IPS-18c (cell line): Measurements from ENCODE around the gene TRABD.

ENCODE experiments used
- H3K4me3 ChIP-seq: 2 replicates; pipeline ENCODE4 v1.7.0; 2013; ENCODE audit warnings: low read depth, mild to moderate bottlenecking, low read length, moderate library complexity; ENCODE audit not compliant: insufficient read depth
- H3K9me3 ChIP-seq: one replicate; pipeline ENCODE4 v1.6.1; 2013; ENCODE audit warnings: mild to moderate bottlenecking, low read length, moderate library complexity; ENCODE audit not compliant: control insufficient read depth, insufficient read depth

TRABD gene

DNA sequence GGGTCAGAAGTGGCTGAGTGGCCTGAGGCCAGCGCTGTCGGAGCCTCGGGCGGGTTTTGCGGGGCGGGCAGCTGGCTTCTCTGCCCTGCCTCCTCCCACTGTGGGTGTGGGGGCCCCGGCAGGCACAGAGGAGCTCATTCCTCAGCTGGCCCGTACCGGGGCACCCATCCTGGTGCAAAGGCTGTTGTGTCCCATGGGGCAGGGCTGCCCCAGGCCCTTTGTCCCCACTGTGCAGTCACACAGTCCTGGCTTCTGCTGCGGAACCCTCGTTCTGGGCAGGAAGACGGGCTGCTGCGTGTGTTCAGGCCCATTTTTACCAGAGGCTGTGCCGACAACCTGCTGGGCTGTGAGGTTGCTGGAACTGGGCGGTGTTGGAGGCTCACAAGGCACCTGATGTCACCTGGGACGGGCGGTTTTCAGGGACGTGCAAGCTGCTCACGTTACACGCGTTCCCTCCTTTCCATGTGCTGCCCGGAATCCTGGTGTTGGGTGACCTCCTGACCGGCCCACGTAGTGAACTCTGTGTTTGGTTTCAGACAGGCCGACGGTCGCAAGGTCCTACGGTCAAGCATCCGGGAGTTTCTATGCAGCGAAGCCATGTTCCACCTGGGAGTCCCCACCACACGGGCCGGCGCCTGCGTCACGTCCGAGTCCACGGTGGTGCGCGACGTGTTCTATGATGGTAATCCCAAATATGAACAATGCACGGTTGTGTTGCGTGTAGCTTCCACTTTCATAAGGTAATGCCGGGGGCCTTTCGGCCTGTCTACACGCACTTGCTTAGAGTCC is 20.3 kb downstream of the TRABD start:
- no peak overlapping the region for H3K4me3 ChIP-seq
- no peaks in the 10 kb centered on the region for H3K9me3 ChIP-seq

- no peaks in the 10 kb centered on the region for H3K9me3 ChIP-seq
- no peak overlapping the region for H3K4me3 ChIP-seq
Measured at GRCh38 chr22:50206599-50206998, 20.9 kb downstream of the TRABD start.

DNA sequence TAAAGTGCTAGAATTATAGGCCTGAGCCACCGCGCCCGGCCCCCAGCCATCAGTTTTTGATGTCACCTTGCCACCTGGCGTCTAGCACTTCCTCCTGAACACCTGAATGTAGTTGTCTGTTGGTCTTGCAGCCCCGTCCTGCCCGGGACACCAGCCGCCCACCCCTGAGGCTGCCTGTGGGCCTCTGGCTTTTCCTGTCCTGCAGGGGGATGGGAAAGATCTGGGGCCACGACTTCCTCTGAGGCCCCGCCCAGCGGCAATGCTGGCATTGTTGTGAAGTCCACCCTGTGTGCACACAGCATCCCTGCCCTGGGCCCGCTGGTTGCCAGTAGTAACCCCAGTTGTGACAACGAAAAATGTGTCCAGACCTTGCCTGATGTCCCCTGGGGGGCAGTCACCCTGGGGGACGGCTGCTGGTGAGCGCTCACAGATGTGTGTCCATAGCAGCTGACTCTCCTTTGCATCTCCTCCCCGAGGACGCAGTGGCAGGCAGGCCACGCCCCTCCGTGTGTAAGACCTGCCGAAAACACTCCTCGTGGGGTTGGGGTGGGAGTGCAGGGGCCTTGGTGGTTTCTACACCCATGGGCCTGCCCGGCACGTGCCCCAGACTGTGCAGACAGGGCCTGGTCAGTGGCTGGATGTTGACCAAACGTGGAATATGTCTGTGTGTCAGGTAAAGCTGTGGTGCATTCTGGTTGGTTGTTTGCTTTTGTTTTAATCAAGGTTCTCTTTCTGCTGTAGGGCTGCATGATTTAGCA is 21.8 kb downstream of the TRABD start:
- Histone ChIP-seq H3K4me3 (no peak overlapping the region), H3K9me3 (no peaks in the 10 kb centered on the region)

- Histone ChIP-seq H3K9me3 (no peaks in the 10 kb centered on the region), H3K4me3 (no peak overlapping the region)
Measured at GRCh38 chr22:50208430-50208938, 22.8 kb downstream of the TRABD start.

DNA sequence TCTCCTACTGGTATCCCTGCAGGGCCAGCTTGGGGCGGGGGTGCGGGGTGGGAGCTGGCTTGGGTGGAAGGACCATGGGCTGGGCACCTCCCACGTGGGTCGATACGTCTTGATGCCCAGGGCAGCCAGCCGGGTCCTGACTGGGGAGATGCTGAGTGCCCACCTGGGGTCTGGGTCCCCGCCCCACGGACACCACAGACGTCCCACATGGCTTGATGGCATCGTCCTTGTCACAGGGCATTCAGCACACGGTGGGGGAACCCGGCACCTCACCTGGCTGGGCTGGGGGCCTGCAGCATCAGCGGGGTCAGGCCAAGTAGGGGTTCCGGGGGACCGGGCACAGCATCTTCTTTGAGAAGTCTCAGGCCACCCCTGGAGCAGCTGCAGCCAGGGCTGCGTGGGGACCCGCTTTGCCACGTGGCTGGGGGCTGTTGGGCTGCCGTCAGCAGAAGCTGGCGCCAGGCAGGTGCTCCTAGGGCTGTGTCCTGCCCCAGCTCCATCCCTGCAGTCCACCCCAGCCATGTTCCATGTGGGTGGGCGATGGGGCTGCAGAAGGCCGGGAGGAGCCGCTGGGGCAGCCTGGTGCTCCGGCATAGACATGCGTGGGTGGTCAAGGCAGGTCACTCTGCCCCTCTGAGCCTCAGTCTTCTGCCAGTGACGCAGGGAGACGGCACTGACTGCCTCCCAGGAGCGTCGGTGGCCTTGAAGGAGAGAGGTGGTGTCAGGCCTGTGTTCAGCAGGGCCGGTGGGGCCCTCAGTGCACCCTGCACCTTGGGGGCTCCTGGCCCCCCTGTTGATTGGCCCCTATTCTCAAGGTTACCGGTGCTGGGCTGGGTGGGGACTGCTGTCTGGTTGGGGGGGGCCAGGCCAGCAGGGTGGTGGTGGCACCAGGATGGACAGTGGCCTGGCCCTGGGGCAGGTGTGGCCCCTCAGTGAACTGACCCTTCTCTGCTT is 23.5 kb downstream of the TRABD start:
- H3K9me3 ChIP-seq: no peaks in the 10 kb centered on the region
- H3K4me3 ChIP-seq: no peak overlapping the region

DNA sequence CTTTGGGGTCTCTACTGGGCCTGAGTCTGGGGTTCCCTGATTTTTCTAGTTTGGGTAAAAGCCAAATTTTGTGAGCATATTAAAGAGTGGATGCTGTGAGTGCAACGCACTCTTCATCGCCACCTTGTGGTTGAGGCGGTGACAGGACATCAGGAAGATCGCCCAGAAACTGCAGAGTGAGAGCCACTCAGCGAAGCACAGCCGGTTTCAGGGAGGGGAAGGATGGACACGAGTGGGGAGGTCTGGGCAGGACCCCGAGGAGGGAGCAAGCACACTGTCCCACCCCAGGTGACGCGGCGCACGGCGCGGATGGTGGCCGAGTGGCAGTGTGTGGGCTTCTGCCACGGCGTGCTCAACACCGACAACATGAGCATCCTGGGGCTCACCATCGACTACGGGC is 24.2 kb downstream of the TRABD start:
- Histone ChIP-seq H3K9me3 (no peaks in the 10 kb centered on the region), H3K4me3 (no peak overlapping the region)

GRCh38 chr22:50210378-50211139 is 24.8 kb downstream of the TRABD start:
- no peak overlapping the region for H3K4me3 ChIP-seq
- no peaks in the 10 kb centered on the region for H3K9me3 ChIP-seq

DNA sequence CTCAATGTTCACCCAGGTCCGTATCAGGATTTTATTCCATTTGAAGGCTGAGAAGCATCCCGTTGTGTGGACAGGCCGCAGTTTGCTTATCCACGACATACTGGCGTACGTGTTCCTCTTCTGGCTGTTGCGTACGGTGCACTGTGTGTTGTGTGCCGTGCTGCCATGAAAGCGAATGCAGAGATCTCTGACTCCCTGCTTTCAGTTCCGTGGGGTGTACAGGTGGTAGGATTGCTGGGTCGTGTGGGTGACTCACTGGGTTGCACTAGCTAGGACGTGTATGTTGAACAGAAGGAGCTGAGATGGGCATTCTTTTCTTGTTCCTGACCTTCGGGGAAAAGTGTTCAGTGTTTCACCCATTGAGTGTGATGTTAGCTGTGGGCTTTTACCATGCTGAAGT is 25.4 kb downstream of the TRABD start:
- Histone ChIP-seq H3K4me3 (no peak overlapping the region), H3K9me3 (no peaks in the 10 kb centered on the region)

- no peak overlapping the region for H3K4me3 ChIP-seq
- no peaks in the 10 kb centered on the region for H3K9me3 ChIP-seq
Measured at GRCh38 chr22:50213263-50213662, 27.6 kb downstream of the TRABD start.

DNA sequence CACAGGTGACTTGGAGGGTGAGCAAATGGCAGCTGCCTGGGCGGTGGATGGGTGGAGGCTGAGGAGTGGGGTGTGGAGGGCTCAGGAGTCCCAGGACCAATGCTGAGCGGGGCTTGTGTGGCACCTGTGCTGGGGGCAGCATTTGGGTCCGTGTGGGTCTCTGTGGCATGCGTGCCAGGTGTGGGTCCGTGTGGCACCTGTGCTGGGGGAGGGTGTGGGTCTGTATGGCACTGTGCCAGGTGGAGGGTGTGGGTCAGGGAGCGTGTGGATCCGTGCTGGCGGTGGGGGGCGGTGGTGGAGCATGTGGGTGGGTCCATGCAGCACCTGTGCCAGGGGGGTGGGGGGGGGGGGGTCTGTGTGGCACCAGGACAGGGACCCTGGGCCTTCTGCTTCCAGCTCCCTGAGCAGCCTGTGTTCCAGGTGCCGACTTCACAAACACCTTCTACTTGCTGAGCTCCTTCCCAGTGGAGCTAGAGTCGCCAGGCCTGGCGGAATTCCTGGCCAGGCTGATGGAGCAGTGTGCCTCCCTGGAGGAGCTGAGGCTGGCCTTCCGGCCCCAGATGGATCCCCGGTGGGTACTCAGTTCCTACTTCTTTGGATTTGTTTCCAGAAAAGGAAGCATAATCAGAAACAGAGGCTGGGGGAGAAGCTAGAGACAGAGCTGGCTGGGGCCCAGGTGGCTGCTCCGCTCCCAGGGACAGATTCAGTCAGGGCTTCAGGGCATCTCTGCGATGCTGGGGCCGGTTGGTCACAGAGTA is 29.8 kb downstream of the TRABD start:
- Histone ChIP-seq H3K4me3 (no peak overlapping the region), H3K9me3 (no peaks in the 10 kb centered on the region)

GRCh38 chr22:50216055-50216683 is 30.5 kb downstream of the TRABD start:
- Histone ChIP-seq H3K9me3 (no peaks in the 10 kb centered on the region), H3K4me3 (no peak overlapping the region)

- H3K4me3 ChIP-seq: no peak overlapping the region
- peaks cover 2% of the 10 kb centered on the region for H3K9me3 ChIP-seq
Measured at GRCh38 chr22:50216684-50217520, 31.2 kb downstream of the TRABD start.

- peaks cover 2% of the 10 kb centered on the region for H3K9me3 ChIP-seq
Measured at GRCh38 chr22:50217543-50218152, 31.9 kb downstream of the TRABD start.

DNA sequence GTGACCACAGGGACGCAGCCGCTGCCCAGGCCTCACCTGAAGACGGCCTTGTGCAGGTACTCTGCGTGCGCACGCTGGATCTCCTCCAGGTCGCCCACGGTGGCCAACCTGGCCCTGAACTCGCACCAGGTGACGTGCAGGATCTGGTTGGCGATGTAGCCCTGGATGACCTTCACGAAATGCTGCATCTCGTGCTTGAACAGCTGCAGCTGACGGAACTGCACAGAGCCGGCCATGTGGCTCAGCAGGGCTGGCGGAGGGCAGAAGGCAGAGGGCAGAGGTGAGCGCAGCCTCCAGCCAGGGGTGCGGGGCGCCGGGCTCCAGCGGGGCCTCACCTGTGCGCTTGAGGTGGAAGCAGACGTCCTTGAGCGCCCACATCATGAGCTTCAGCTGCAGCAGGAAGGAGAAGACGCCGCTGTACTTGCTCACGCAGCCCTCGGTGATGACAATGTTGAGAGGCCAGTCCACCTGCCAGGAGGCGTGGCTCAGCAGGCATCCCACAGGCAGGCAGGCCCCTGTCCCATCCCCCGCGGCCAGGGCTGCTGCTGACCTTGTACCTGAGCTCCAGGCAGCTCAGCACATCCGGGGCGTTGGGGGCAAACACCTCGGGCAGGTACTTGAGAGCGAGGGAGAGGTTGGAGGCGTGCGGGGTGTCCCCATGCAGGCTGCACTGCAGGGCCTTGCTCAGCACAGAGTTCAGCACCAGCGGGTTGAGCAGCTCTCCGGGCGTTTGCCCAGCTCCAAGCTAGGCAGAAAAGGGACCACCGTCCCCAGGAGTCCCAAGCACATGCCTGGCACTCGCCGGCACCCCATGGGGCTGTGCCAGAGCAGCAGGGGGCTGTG is 32.7 kb downstream of the TRABD start:
- Histone ChIP-seq H3K9me3 (peaks cover 2% of the 10 kb centered on the region), H3K4me3 (no peak overlapping the region)

More at GRCh38 chr22:50217543-50218152, 31.9 kb downstream of the TRABD start:
- no peak overlapping the region for H3K4me3 ChIP-seq
